ENCODE results near the gene PAPPA.

Gene PAPPA

GRCh38 chr9:116182876-116183275 is 29.3 kb downstream of the PAPPA start:
- no peak for DNase-seq

GRCh38 chr9:116187570-116188170 is 34.1 kb downstream of the PAPPA start:
- no peak for DNase-seq

- DNase-seq = no peak
Measured at GRCh38 chr9:116189683-116190082, 36.1 kb downstream of the PAPPA start.

GRCh38 chr9:116190637-116191396 is 37.2 kb downstream of the PAPPA start:
- DNase-seq = no peak

- no peak for DNase-seq
Measured at GRCh38 chr9:116191576-116192415, 38.2 kb downstream of the PAPPA start.

- no peak for DNase-seq
Measured at GRCh38 chr9:116193636-116194035, 40.0 kb downstream of the PAPPA start.

- no peak for DNase-seq
Measured at GRCh38 chr9:116196806-116197205, 43.2 kb downstream of the PAPPA start.

- no peak for DNase-seq
Measured at GRCh38 chr9:116198344-116198743, 44.8 kb downstream of the PAPPA start.

- no peak for DNase-seq
Measured at GRCh38 chr9:116202219-116202912, 48.8 kb downstream of the PAPPA start.

- no peak for DNase-seq
Measured at GRCh38 chr9:116204252-116204882, 50.8 kb downstream of the PAPPA start.

GRCh38 chr9:116207371-116208111 is 54.0 kb downstream of the PAPPA start:
- no peak for DNase-seq

GRCh38 chr9:116208417-116209232 is 55.0 kb downstream of the PAPPA start:
- DNase-seq = no peak

GRCh38 chr9:116209414-116210116 is 56.0 kb downstream of the PAPPA start:
- no peak for DNase-seq

- DNase-seq = no peak
Measured at GRCh38 chr9:116212986-116213692, 59.5 kb downstream of the PAPPA start.

- no peak for DNase-seq
Measured at GRCh38 chr9:116213693-116214047, 60.1 kb downstream of the PAPPA start.

- no peak for DNase-seq
Measured at GRCh38 chr9:116218399-116218798, 64.8 kb downstream of the PAPPA start.

- DNase-seq = peak; percentile 37
Measured at GRCh38 chr9:116219686-116220085, 66.1 kb downstream of the PAPPA start.

GRCh38 chr9:116223926-116224325 is 70.3 kb downstream of the PAPPA start:
- no peak for DNase-seq

GRCh38 chr9:116230051-116230632 is 76.6 kb downstream of the PAPPA start:
- no peak for DNase-seq

Measured in NCI-H1092 (cell line).